Measurements from ENCODE around the gene SLC12A4. TPM values are rescaled to one million over a fixed set of nuclear protein-coding genes. Genes with fewer than 3 reads are reported as not detected.
"Not testable (repeated sequence)": the region's sequence is repeated elsewhere in the genome, so short reads cannot be mapped to it uniquely, and the experiment has no call there.

Gene SLC12A4
- total RNA-seq, 2 experiments from 2014 or later, result 43.9 to 48.7 TPM

GRCh38 chr16:67979955-67980678, 11.7 kb upstream of the SLC12A4 start, which contains the start of gene DPEP3:
TSS of gene DPEP3 (minus strand) at chr16:67980499. CDS start at chr16:67980380, 119 bp downstream.
- no peaks in the 10 kb centered on the region for H3K36me3 Mint-ChIP-seq
- POLR2A ChIA-PET, result no interaction called here
- no peak for DNase-seq

GRCh38 chr16:67977469-67978227, 9.2 kb upstream of the SLC12A4 start:
- POLR2A ChIA-PET, result no interaction called here
- Mint-ChIP-seq H3K36me3 (no peaks in the 10 kb centered on the region), H3K27ac (no peak overlapping the region), H3K4me3 (no peak overlapping the region), H3K9me3 (no peaks in the 10 kb centered on the region), H3K27me3 (peaks cover 5% of the 10 kb centered on the region), H3K4me1 (peaks cover 1% of the 10 kb centered on the region)
- ATAC-seq (ENCODE audit: low read depth) (no peak), DNase-seq (no peak)

More at GRCh38 chr16:67979955-67980678, 11.7 kb upstream of the SLC12A4 start, which contains the start of gene DPEP3:
- ATAC-seq (ENCODE audit: low read depth), result no peak
- Mint-ChIP-seq H3K27ac (no peak within 1 kb of the TSS), H3K27me3 (peaks cover 5% of the 10 kb centered on the region), H3K9me3 (no peaks in the 10 kb centered on the region), H3K4me1 (peaks cover 20% of the 10 kb centered on the region), H3K4me3 (no peak within 1 kb of the TSS)

GRCh38 chr16:67977005-67977404, 8.6 kb upstream of the SLC12A4 start:
- ATAC-seq (ENCODE audit: low read depth), result no peak
- Mint-ChIP-seq H3K9me3 (no peaks in the 10 kb centered on the region), H3K27me3 (peaks cover 5% of the 10 kb centered on the region), H3K4me1 (peaks cover 1% of the 10 kb centered on the region), H3K27ac (no peak overlapping the region), H3K4me3 (no peak overlapping the region), H3K36me3 (no peaks in the 10 kb centered on the region)
- DNase-seq, result no peak
- POLR2A ChIA-PET, result no interaction called here

GRCh38 chr16:67976205-67976604, 7.8 kb upstream of the SLC12A4 start:
- peaks cover 1% of the 10 kb centered on the region for H3K4me1 Mint-ChIP-seq
- DNase-seq (no peak), ATAC-seq (ENCODE audit: low read depth) (no peak)
- no peak overlapping the region for H3K4me3 Mint-ChIP-seq
- no peaks in the 10 kb centered on the region for H3K9me3 Mint-ChIP-seq
- no peak overlapping the region for H3K27ac Mint-ChIP-seq
- peaks cover 5% of the 10 kb centered on the region for H3K27me3 Mint-ChIP-seq
- POLR2A ChIA-PET, result no interaction called here
- no peaks in the 10 kb centered on the region for H3K36me3 Mint-ChIP-seq

GRCh38 chr16:67975321-67976105, 7.1 kb upstream of the SLC12A4 start:
- DNase-seq, result no peak
- POLR2A ChIA-PET, result interaction anchor here (0.9 kb wide), 1 partner anchor 8 kb away, joined by 3 read pairs; no protein-coding TSS in a partner anchor
- no peak for ATAC-seq (ENCODE audit: low read depth)
- Mint-ChIP-seq H3K9me3 (no peaks in the 10 kb centered on the region), H3K27ac (no peak overlapping the region), H3K4me1 (peaks cover 1% of the 10 kb centered on the region), H3K4me3 (no peak overlapping the region), H3K27me3 (peaks cover 5% of the 10 kb centered on the region), H3K36me3 (no peaks in the 10 kb centered on the region)

- peaks cover 11% of the 10 kb centered on the region for H3K4me1 Mint-ChIP-seq
- DNase-seq; H3K9me3 Mint-ChIP-seq; H3K36me3 Mint-ChIP-seq; H3K4me3 Mint-ChIP-seq; H3K27ac Mint-ChIP-seq; ATAC-seq (ENCODE audit: low read depth); H3K27me3 Mint-ChIP-seq: not testable (repeated sequence)
- POLR2A ChIA-PET, result interaction anchor here (1.0 kb wide), 1 partner anchor 11 kb away, joined by 3 read pairs; no protein-coding TSS in a partner anchor
Observed at GRCh38 chr16:67972285-67972684, 3.8 kb upstream of the SLC12A4 start.

- Mint-ChIP-seq H3K27me3 (no peaks in the 10 kb centered on the region), H3K27ac (no peak overlapping the region), H3K4me3 (no peak overlapping the region), H3K9me3 (no peaks in the 10 kb centered on the region), H3K36me3 (no peaks in the 10 kb centered on the region), H3K4me1 (peaks cover 20% of the 10 kb centered on the region)
- POLR2A ChIA-PET, result interaction anchor here (1.0 to 4.0 kb wide), 3 partner anchors 12 to 35 kb away, joined by 3 to 27 read pairs (median 4); partner anchors contain the start of gene PSMB10
- ATAC-seq (ENCODE audit: low read depth) (no peak), DNase-seq (no peak)
Observed at GRCh38 chr16:67971111-67971510, 2.7 kb upstream of the SLC12A4 start.

GRCh38 chr16:67969254-67970039, 1.0 kb upstream of the SLC12A4 start:
- Mint-ChIP-seq H3K9me3 (no peaks in the 10 kb centered on the region), H3K36me3 (no peaks in the 10 kb centered on the region), H3K27ac (peak overlapping the region; percentile 99), H3K4me1 (peaks cover 22% of the 10 kb centered on the region), H3K4me3 (peak overlapping the region; percentile 96), H3K27me3 (no peaks in the 10 kb centered on the region)
- ATAC-seq (ENCODE audit: low read depth), result no peak
- POLR2A ChIA-PET, result interaction anchor here (0.6 to 4.0 kb wide), 9 partner anchors 12 to 300 kb away, joined by 3 to 27 read pairs (median 4); partner anchors contain the start of gene PSMB10
- DNase-seq, result no peak

GRCh38 chr16:67967958-67968399, 458 bp downstream of the SLC12A4 start:
- DNase-seq (peak; percentile 65), ATAC-seq (ENCODE audit: low read depth) (peak; percentile 7)
- POLR2A ChIA-PET, result interaction anchor here (0.6 to 4.0 kb wide), 9 partner anchors 16 to 127 kb away, joined by 3 to 27 read pairs (median 3); partner anchors contain the start of gene PSMB10
- Mint-ChIP-seq H3K4me3 (peak overlapping the region; percentile 100), H3K36me3 (peaks cover 3% of the 10 kb centered on the region), H3K27me3 (no peaks in the 10 kb centered on the region), H3K9me3 (no peaks in the 10 kb centered on the region), H3K4me1 (peaks cover 22% of the 10 kb centered on the region), H3K27ac (peak overlapping the region; percentile 98)

- peak; percentile 16 for ATAC-seq (ENCODE audit: low read depth)
- Mint-ChIP-seq H3K9me3 (no peaks in the 10 kb centered on the region), H3K27me3 (no peaks in the 10 kb centered on the region), H3K4me1 (peaks cover 22% of the 10 kb centered on the region), H3K27ac (peak overlapping the region; percentile 98), H3K36me3 (peaks cover 5% of the 10 kb centered on the region), H3K4me3 (peak overlapping the region; percentile 100)
- POLR2A ChIA-PET, result interaction anchor here (0.6 to 4.0 kb wide), 10 partner anchors 16 to 126 kb away, joined by 3 to 27 read pairs (median 3); partner anchors contain the start of genes DPEP2 and PSMB10
- DNase-seq, result peak; percentile 52
Observed at GRCh38 chr16:67967183-67967957, 1.1 kb downstream of the SLC12A4 start.

GRCh38 chr16:67966549-67967182, 1.8 kb downstream of the SLC12A4 start:
- DNase-seq (no peak), ATAC-seq (ENCODE audit: low read depth) (no peak)
- Mint-ChIP-seq H3K9me3 (no peaks in the 10 kb centered on the region), H3K27me3 (no peaks in the 10 kb centered on the region), H3K4me3 (peak overlapping the region; percentile 100), H3K36me3 (peaks cover 5% of the 10 kb centered on the region), H3K4me1 (peaks cover 22% of the 10 kb centered on the region), H3K27ac (peak overlapping the region; percentile 98)
- POLR2A ChIA-PET, result interaction anchor here (0.6 to 1.6 kb wide), 5 partner anchors 30 to 119 kb away, joined by 3 to 6 read pairs (median 3); partner anchors contain the start of genes DPEP2 and PSMB10
